Bronchial epithelial cell (primary cell): ENCODE measurements around the gene CLEC11A. TPM values are rescaled to one million over a fixed set of nuclear protein-coding genes. Genes with fewer than 3 reads are reported as not detected.

ENCODE experiments used
- DNase-seq: peaks from one replicate; pipeline ENCODE4 v3.0.0-alpha.2; 2010; ENCODE audit warnings: low read depth
- FAIRE-seq: peaks from 2 replicates; lab custom pipeline; 2011; peaks lifted over from hg19 to GRCh38; lab: Jason Lieb, UNC
- H3K27me3 ChIP-seq: 2 replicates; pipeline ENCODE4 v1.5.1; 2011; ENCODE audit warnings: low read length; ENCODE audit not compliant: control insufficient read depth, insufficient read depth
- H3K36me3 ChIP-seq: 2 replicates; pipeline ENCODE4 v1.5.1; 2011; ENCODE audit warnings: low read length; ENCODE audit not compliant: control insufficient read depth, insufficient read depth
- H3K4me3 ChIP-seq: 2 replicates; pipeline ENCODE4 v1.5.1; 2011; ENCODE audit warnings: mild to moderate bottlenecking, low read depth, low read length, control low read depth
- total RNA-seq: library from RNA; depleted of rRNA; stranded (reverse); fragments of >200 nt; gene quantifications from 2 replicates; pipeline ENCODE4 v1.2.1, GENCODE V29; 2014
- TF ChIP-seq, protein P1 (sequence below): IDR thresholded peaks from 2 replicates; pipeline ENCODE4 v1.5.1; 2011; ENCODE audit warnings: mild to moderate bottlenecking, moderate library complexity, low read length, control low read depth, inconsistent platforms; ENCODE audit not compliant: insufficient read depth, severe bottlenecking

Gene CLEC11A
- total RNA-seq, 1 donor from 2014 or later, result 0.26 TPM

DNA sequence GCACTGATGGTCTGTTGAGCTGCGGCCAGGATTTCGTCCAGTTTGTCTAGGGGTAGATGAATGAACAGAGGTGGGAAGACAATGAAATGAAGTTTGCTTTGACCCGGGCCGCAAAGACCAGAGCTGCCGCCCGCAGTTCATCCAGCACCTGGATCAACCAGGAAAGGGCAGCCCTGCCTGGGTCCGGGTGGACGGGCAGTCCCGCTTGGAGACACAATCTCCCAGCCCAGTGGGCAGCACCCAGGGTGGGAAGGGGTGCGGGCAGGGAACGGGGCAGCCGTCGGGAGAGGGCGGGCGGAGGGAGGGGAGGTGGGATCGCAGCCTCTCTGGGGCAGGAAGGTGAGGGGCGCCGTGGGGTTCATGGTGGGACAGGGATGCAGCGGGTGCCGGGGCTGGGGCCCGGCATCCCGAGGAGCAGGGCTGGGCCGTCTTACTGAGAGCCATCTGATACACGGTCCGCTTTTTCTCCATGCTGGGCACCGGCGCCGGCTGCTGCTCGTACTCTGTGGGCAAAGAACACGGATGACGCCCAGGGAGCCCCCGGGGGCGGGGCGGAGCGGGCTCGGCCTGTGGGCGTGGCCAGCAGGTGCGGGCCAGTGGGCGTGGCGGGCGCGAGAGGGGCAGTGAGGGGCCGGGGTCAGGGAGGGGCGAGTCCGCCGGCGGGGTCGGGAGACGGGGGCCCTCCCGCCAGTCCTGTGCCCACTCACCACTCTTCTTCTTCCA, 36.7 kb upstream of the CLEC11A start:
- H3K36me3 ChIP-seq, result no peaks in the 10 kb centered on the region
- no peaks in the 10 kb centered on the region for H3K27me3 ChIP-seq
- TF ChIP-seq, protein P1, sequence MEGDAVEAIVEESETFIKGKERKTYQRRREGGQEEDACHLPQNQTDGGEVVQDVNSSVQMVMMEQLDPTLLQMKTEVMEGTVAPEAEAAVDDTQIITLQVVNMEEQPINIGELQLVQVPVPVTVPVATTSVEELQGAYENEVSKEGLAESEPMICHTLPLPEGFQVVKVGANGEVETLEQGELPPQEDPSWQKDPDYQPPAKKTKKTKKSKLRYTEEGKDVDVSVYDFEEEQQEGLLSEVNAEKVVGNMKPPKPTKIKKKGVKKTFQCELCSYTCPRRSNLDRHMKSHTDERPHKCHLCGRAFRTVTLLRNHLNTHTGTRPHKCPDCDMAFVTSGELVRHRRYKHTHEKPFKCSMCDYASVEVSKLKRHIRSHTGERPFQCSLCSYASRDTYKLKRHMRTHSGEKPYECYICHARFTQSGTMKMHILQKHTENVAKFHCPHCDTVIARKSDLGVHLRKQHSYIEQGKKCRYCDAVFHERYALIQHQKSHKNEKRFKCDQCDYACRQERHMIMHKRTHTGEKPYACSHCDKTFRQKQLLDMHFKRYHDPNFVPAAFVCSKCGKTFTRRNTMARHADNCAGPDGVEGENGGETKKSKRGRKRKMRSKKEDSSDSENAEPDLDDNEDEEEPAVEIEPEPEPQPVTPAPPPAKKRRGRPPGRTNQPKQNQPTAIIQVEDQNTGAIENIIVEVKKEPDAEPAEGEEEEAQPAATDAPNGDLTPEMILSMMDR, result no peak
- FAIRE-seq, result no peak
- DNase-seq, result no peak
- no peak overlapping the region for H3K4me3 ChIP-seq

DNA sequence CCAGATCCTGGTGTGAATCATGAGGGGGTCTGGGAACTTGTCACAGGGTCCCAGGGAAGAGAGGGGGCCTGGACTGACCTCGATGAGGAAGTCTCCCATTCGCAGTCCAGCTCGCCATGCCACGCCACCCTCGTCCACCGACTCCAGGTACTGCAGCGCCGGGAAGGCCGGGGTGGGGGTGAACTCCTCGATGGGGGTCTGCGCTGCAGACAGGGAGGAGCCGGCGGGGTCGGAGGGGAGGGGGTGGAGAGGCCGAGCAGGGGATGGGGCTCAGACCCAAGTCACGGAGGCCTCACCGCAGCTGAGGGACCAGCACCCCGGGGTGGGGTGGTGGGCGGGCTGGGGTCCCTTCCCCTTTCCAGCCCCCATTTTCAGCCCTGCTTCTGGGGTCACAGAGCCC, 34.4 kb upstream of the CLEC11A start:
- FAIRE-seq (no peak), DNase-seq (no peak)
- Histone ChIP-seq H3K4me3 (no peak overlapping the region), H3K27me3 (no peaks in the 10 kb centered on the region), H3K36me3 (no peaks in the 10 kb centered on the region)
- TF ChIP-seq, protein P1, result no peak

DNA sequence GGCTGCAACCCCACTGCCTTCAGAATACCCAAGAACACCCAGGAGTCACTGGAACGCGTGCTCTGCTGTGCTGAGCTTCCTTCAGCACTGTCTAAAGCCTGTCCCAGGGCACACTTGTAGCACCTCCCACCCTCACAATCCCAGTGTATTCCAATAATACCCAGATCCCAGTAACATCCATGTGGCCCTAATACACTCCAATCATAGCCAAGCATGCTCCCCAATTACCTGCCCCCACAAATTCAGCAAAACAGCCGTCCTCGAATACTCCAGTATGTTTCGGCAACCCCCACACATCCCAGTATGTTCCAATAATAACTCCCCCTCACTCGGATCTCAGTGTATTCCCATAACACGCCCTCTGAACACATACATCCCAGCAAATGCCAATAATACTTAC, 32.7 kb upstream of the CLEC11A start:
- Histone ChIP-seq H3K4me3 (no peak overlapping the region), H3K36me3 (no peaks in the 10 kb centered on the region), H3K27me3 (no peaks in the 10 kb centered on the region)
- DNase-seq, result no peak
- TF ChIP-seq, protein P1, result no peak
- no peak for FAIRE-seq

DNA sequence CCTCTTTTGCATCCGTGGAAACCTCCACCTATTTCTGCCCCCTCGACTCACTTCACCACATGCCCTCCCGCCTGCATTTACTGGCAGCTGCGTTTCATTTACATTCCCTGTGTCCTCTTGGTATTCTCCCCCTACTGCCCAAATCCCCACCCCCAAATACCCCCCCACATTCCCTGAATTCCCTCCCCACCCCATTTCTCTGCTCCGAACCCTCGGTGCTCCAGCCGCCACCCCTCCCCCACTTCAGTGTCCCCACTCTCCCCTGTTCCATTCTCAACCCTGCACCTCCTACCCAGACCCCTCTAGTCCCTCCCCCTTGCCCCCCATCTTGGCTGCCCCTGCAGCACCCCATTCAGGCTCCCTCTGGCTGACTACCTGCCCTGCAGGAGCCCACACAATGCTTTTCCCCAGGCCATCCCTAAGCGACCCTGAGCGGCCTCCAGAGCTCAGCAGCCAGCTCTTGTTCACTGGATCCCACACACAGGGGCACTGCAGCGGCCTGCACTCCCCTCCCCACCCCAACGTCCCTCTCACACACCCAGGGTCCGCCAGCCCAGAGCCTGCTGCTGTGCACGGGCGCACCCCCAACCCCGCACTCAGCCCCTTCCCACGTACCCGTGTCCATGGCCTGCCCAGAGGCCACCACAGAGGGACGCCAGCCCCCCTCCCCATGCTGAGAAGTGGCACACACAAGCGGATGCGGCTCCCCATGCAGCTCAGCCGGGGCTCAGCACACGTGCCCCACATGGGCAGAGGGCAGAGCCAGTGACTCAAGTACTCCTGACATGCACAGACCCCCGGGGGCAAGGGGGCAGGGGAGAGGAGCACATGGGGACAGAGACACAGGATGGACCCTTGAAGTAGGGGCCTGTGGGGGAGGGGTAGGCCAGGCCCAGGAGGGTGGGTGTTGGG, 29.8 kb upstream of the CLEC11A start:
- DNase-seq (no peak), FAIRE-seq (no peak)
- Histone ChIP-seq H3K36me3 (no peaks in the 10 kb centered on the region), H3K4me3 (no peak overlapping the region), H3K27me3 (no peaks in the 10 kb centered on the region)
- TF ChIP-seq, protein P1, result no peak

DNA sequence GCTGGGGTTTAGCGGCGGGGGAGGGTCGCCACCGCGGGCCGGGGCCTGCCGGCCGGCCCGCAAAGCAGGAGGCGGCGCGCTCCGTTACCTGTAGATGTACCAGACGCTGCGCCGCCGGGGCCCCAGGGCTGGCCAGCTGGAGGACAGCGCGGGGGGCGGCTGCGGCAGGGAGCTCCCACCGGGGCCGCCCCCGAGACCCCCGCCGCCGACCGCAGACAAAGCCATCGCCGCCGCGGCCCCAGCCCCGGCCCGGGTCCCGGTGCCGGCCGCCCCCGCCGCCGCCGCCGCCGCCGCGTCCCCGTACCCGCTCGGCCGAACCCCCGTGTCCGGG, 28.4 kb upstream of the CLEC11A start:
- no peak overlapping the region for H3K4me3 ChIP-seq
- TF ChIP-seq, protein P1, result no peak
- H3K36me3 ChIP-seq, result no peaks in the 10 kb centered on the region
- FAIRE-seq (no peak), DNase-seq (no peak)
- no peaks in the 10 kb centered on the region for H3K27me3 ChIP-seq
